Measurements from ENCODE around the gene RNF19B.
A peak's percentile ranks its signal among the peaks of the same experiment; 100 is the strongest.

The RNF19B gene

GRCh38 chr1:32990887-32991286, 26.3 kb upstream of the RNF19B start:
- Histone ChIP-seq H3K27me3 (ENCODE audit: control insufficient read depth, insufficient read depth, low read length) (no peaks in the 10 kb centered on the region), H3K4me1 (ENCODE audit: control insufficient read depth, insufficient read depth, low read length) (peaks cover 38% of the 10 kb centered on the region), H3K36me3 (ENCODE audit: control insufficient read depth, insufficient read depth, low read length) (no peaks in the 10 kb centered on the region), H3K4me3 (ENCODE audit: low read length) (no peak overlapping the region), H3K9ac (ENCODE audit: low read length) (no peak overlapping the region), H3K9me3 (ENCODE audit: control insufficient read depth, low read length) (no peaks in the 10 kb centered on the region)

- no peak overlapping the region for H3K4me3 ChIP-seq (ENCODE audit: low read length)
- H3K36me3 ChIP-seq (ENCODE audit: control insufficient read depth, insufficient read depth, low read length) = no peaks in the 10 kb centered on the region
- no peak overlapping the region for H3K9ac ChIP-seq (ENCODE audit: low read length)
- peaks cover 38% of the 10 kb centered on the region for H3K4me1 ChIP-seq (ENCODE audit: control insufficient read depth, insufficient read depth, low read length)
- H3K9me3 ChIP-seq (ENCODE audit: control insufficient read depth, low read length) = no peaks in the 10 kb centered on the region
- no peaks in the 10 kb centered on the region for H3K27me3 ChIP-seq (ENCODE audit: control insufficient read depth, insufficient read depth, low read length)
These were observed 24.8 kb upstream of the RNF19B start for GRCh38 chr1:32989160-32990050.

- Histone ChIP-seq H3K4me3 (ENCODE audit: low read length) (no peak overlapping the region), H3K4me1 (ENCODE audit: control insufficient read depth, insufficient read depth, low read length) (peaks cover 38% of the 10 kb centered on the region), H3K27me3 (ENCODE audit: control insufficient read depth, insufficient read depth, low read length) (no peaks in the 10 kb centered on the region), H3K9ac (ENCODE audit: low read length) (no peak overlapping the region), H3K36me3 (ENCODE audit: control insufficient read depth, insufficient read depth, low read length) (no peaks in the 10 kb centered on the region), H3K9me3 (ENCODE audit: control insufficient read depth, low read length) (no peaks in the 10 kb centered on the region)
These were observed 24.1 kb upstream of the RNF19B start for GRCh38 chr1:32988665-32989064.

GRCh38 chr1:32985226-32985625, 20.6 kb upstream of the RNF19B start:
- H3K27me3 ChIP-seq (ENCODE audit: control insufficient read depth, insufficient read depth, low read length) = no peaks in the 10 kb centered on the region
- peaks cover 30% of the 10 kb centered on the region for H3K4me1 ChIP-seq (ENCODE audit: control insufficient read depth, insufficient read depth, low read length)
- H3K4me3 ChIP-seq (ENCODE audit: low read length) = no peak overlapping the region
- no peak overlapping the region for H3K9ac ChIP-seq (ENCODE audit: low read length)
- no peaks in the 10 kb centered on the region for H3K9me3 ChIP-seq (ENCODE audit: control insufficient read depth, low read length)
- H3K36me3 ChIP-seq (ENCODE audit: control insufficient read depth, insufficient read depth, low read length) = no peaks in the 10 kb centered on the region

- no peak overlapping the region for H3K9ac ChIP-seq (ENCODE audit: low read length)
- no peaks in the 10 kb centered on the region for H3K36me3 ChIP-seq (ENCODE audit: control insufficient read depth, insufficient read depth, low read length)
- H3K27me3 ChIP-seq (ENCODE audit: control insufficient read depth, insufficient read depth, low read length) = no peaks in the 10 kb centered on the region
- H3K9me3 ChIP-seq (ENCODE audit: control insufficient read depth, low read length) = no peaks in the 10 kb centered on the region
- H3K4me1 ChIP-seq (ENCODE audit: control insufficient read depth, insufficient read depth, low read length) = peaks cover 28% of the 10 kb centered on the region
- H3K4me3 ChIP-seq (ENCODE audit: low read length) = no peak overlapping the region
These were observed 20.0 kb upstream of the RNF19B start for GRCh38 chr1:32984455-32985171.

GRCh38 chr1:32984090-32984454, 19.5 kb upstream of the RNF19B start:
- H3K4me3 ChIP-seq (ENCODE audit: low read length) = no peak overlapping the region
- no peaks in the 10 kb centered on the region for H3K36me3 ChIP-seq (ENCODE audit: control insufficient read depth, insufficient read depth, low read length)
- peaks cover 22% of the 10 kb centered on the region for H3K4me1 ChIP-seq (ENCODE audit: control insufficient read depth, insufficient read depth, low read length)
- no peak overlapping the region for H3K9ac ChIP-seq (ENCODE audit: low read length)
- H3K9me3 ChIP-seq (ENCODE audit: control insufficient read depth, low read length) = no peaks in the 10 kb centered on the region
- no peaks in the 10 kb centered on the region for H3K27me3 ChIP-seq (ENCODE audit: control insufficient read depth, insufficient read depth, low read length)

GRCh38 chr1:32983020-32983419, 18.4 kb upstream of the RNF19B start:
- Histone ChIP-seq H3K4me1 (ENCODE audit: control insufficient read depth, insufficient read depth, low read length) (peaks cover 16% of the 10 kb centered on the region), H3K36me3 (ENCODE audit: control insufficient read depth, insufficient read depth, low read length) (no peaks in the 10 kb centered on the region), H3K27me3 (ENCODE audit: control insufficient read depth, insufficient read depth, low read length) (no peaks in the 10 kb centered on the region), H3K9me3 (ENCODE audit: control insufficient read depth, low read length) (no peaks in the 10 kb centered on the region), H3K9ac (ENCODE audit: low read length) (no peak overlapping the region), H3K4me3 (ENCODE audit: low read length) (no peak overlapping the region)

- no peaks in the 10 kb centered on the region for H3K36me3 ChIP-seq (ENCODE audit: control insufficient read depth, insufficient read depth, low read length)
- H3K4me3 ChIP-seq (ENCODE audit: low read length) = peak overlapping the region; percentile 1
- no peaks in the 10 kb centered on the region for H3K27me3 ChIP-seq (ENCODE audit: control insufficient read depth, insufficient read depth, low read length)
- peak overlapping the region; percentile 54 for H3K9ac ChIP-seq (ENCODE audit: low read length)
- peaks cover 16% of the 10 kb centered on the region for H3K4me1 ChIP-seq (ENCODE audit: control insufficient read depth, insufficient read depth, low read length)
- no peaks in the 10 kb centered on the region for H3K9me3 ChIP-seq (ENCODE audit: control insufficient read depth, low read length)
These were observed 16.6 kb upstream of the RNF19B start for GRCh38 chr1:32981003-32981901.

- Histone ChIP-seq H3K4me1 (ENCODE audit: control insufficient read depth, insufficient read depth, low read length) (peaks cover 16% of the 10 kb centered on the region), H3K9me3 (ENCODE audit: control insufficient read depth, low read length) (no peaks in the 10 kb centered on the region), H3K36me3 (ENCODE audit: control insufficient read depth, insufficient read depth, low read length) (no peaks in the 10 kb centered on the region), H3K9ac (ENCODE audit: low read length) (no peak overlapping the region), H3K27me3 (ENCODE audit: control insufficient read depth, insufficient read depth, low read length) (no peaks in the 10 kb centered on the region), H3K4me3 (ENCODE audit: low read length) (no peak overlapping the region)
These were observed 15.5 kb upstream of the RNF19B start for GRCh38 chr1:32980080-32980479.

GRCh38 chr1:32978854-32979253, 14.2 kb upstream of the RNF19B start:
- Histone ChIP-seq H3K27me3 (ENCODE audit: control insufficient read depth, insufficient read depth, low read length) (no peaks in the 10 kb centered on the region), H3K4me3 (ENCODE audit: low read length) (no peak overlapping the region), H3K4me1 (ENCODE audit: control insufficient read depth, insufficient read depth, low read length) (peaks cover 16% of the 10 kb centered on the region), H3K36me3 (ENCODE audit: control insufficient read depth, insufficient read depth, low read length) (no peaks in the 10 kb centered on the region), H3K9me3 (ENCODE audit: control insufficient read depth, low read length) (no peaks in the 10 kb centered on the region), H3K9ac (ENCODE audit: low read length) (no peak overlapping the region)

- H3K27me3 ChIP-seq (ENCODE audit: control insufficient read depth, insufficient read depth, low read length) = peaks cover 6% of the 10 kb centered on the region
- H3K36me3 ChIP-seq (ENCODE audit: control insufficient read depth, insufficient read depth, low read length) = no peaks in the 10 kb centered on the region
- H3K9me3 ChIP-seq (ENCODE audit: control insufficient read depth, low read length) = no peaks in the 10 kb centered on the region
- no peak overlapping the region for H3K9ac ChIP-seq (ENCODE audit: low read length)
- H3K4me3 ChIP-seq (ENCODE audit: low read length) = no peak overlapping the region
- H3K4me1 ChIP-seq (ENCODE audit: control insufficient read depth, insufficient read depth, low read length) = peaks cover 21% of the 10 kb centered on the region
These were observed 13.0 kb upstream of the RNF19B start for GRCh38 chr1:32977546-32978087.
